GM23338 (cell line): ENCODE data around the gene MYOCOS. TPM values are rescaled to one million over a fixed set of nuclear protein-coding genes. Genes with fewer than 3 reads are reported as not detected.

ENCODE experiments used
- ATAC-seq: fragments of 200-7000 bp; cut with Tn5 transposase; 3 replicates; pipeline ENCODE4 v1.9.1; 2020
- DNase-seq: peaks from one replicate; pipeline ENCODE4 v3.0.0-alpha.2; 2015; ENCODE audit warnings: low spot score
- H2AFZ ChIP-seq: fragments of 200-600 bp; sonication (generic); 2 replicates; pipeline ENCODE4 v1.8.0; 2016; ENCODE audit warnings: antibody characterized with exemption, mild to moderate bottlenecking, moderate library complexity
- H3F3A ChIP-seq: fragments of 200-600 bp; sonication (generic); replicated peaks from 2 replicates; pipeline ENCODE4 v1.8.0; 2017; ENCODE audit warnings: antibody characterized with exemption, mixed run types, low read depth
- H3K27ac ChIP-seq: fragments of 200-600 bp; sonication (generic); 2 replicates; pipeline ENCODE4 v1.6.1; 2016; ENCODE audit warnings: low read depth
- H3K27me3 ChIP-seq: fragments of 200-600 bp; sonication (generic); 2 replicates; pipeline ENCODE4 v1.8.0; 2016; ENCODE audit warnings: mild to moderate bottlenecking, mixed run types, moderate library complexity; ENCODE audit not compliant: insufficient read depth
- H3K36me3 ChIP-seq: fragments of 200-600 bp; sonication (generic); 2 replicates; pipeline ENCODE4 v1.8.0; 2016; ENCODE audit warnings: mild to moderate bottlenecking; ENCODE audit not compliant: insufficient read depth
- H3K4me1 ChIP-seq: fragments of 200-600 bp; sonication (generic); 2 replicates; pipeline ENCODE4 v1.8.0; 2016; ENCODE audit warnings: mild to moderate bottlenecking, moderate library complexity; ENCODE audit not compliant: insufficient read depth
- H3K4me2 ChIP-seq: fragments of 200-600 bp; sonication (generic); 2 replicates; pipeline ENCODE4 v1.7.1; 2017; ENCODE audit warnings: mixed run types
- H3K4me3 ChIP-seq: fragments of 200-600 bp; sonication (generic); 2 replicates; pipeline ENCODE4 v1.6.1; 2016; ENCODE audit warnings: mixed run types
- H3K79me2 ChIP-seq: fragments of 200-600 bp; sonication (generic); replicated peaks from 2 replicates; pipeline ENCODE4 v1.8.0; 2017; ENCODE audit warnings: mild to moderate bottlenecking; ENCODE audit not compliant: insufficient read depth
- H3K9me2 ChIP-seq: fragments of 200-600 bp; sonication (generic); 2 replicates; pipeline ENCODE4 v1.8.0; 2017; ENCODE audit not compliant: insufficient read depth
- H4K20me1 ChIP-seq: fragments of 200-600 bp; sonication (generic); replicated peaks from 2 replicates; pipeline ENCODE4 v1.8.0; 2017; ENCODE audit warnings: mild to moderate bottlenecking; ENCODE audit not compliant: insufficient read depth
- H3K27ac Mint-ChIP-seq: 2 replicates; pipeline ENCODE4 v1.8.0; 2020; ENCODE audit warnings: inconsistent platforms, mild to moderate bottlenecking, moderate library complexity, mixed read lengths
- H3K27me3 Mint-ChIP-seq: 3 replicates; pipeline ENCODE4 v1.8.0; 2022; ENCODE audit warnings: low read depth, mild to moderate bottlenecking, moderate library complexity, mixed read lengths, inconsistent platforms; ENCODE audit not compliant: insufficient read depth, poor library complexity
- H3K36me3 Mint-ChIP-seq: 3 replicates; pipeline ENCODE4 v1.8.0; 2021; ENCODE audit warnings: low read depth, mild to moderate bottlenecking, inconsistent platforms, moderate library complexity, mixed read lengths
- H3K4me1 Mint-ChIP-seq: 3 replicates; pipeline ENCODE4 v1.8.0; 2020; ENCODE audit warnings: mild to moderate bottlenecking, inconsistent platforms, mixed read lengths
- H3K4me3 Mint-ChIP-seq: 3 replicates; pipeline ENCODE4 v1.8.0; 2021; ENCODE audit warnings: moderate library complexity, mild to moderate bottlenecking, inconsistent platforms, mixed read lengths
- H3K9me3 Mint-ChIP-seq: 3 replicates; pipeline ENCODE4 v1.8.0; 2020; ENCODE audit warnings: moderate library complexity, mild to moderate bottlenecking, inconsistent platforms, mixed read lengths
- CREB1 ChIP-seq: fragments of 250-450 bp; sonication (Bioruptor Pico); IDR thresholded peaks from 2 replicates; pipeline ENCODE4 v1.5.0; 2020; ENCODE audit warnings: low read depth, mild to moderate bottlenecking, moderate library complexity
- EZH2 ChIP-seq: fragments of 200-600 bp; sonication (generic); IDR thresholded peaks from one replicate; pipeline ENCODE4 v1.8.0; 2017; ENCODE audit warnings: antibody characterized with exemption, mild to moderate bottlenecking, low read depth; ENCODE audit not compliant: unreplicated experiment
- EZH2phosphoT487 ChIP-seq: fragments of 200-600 bp; sonication (generic); IDR thresholded peaks from one replicate; pipeline ENCODE4 v1.8.1; 2018; ENCODE audit warnings: antibody characterized with exemption; ENCODE audit not compliant: unreplicated experiment
- JUNB ChIP-seq: IDR thresholded peaks from one replicate; pipeline ENCODE4 v1.6.1; 2016; ENCODE audit warnings: antibody characterized with exemption; ENCODE audit not compliant: unreplicated experiment
- NANOG ChIP-seq: IDR thresholded peaks from 2 replicates; pipeline ENCODE4 v1.6.1; 2016; ENCODE audit warnings: antibody characterized with exemption, borderline replicate concordance
- POLR2AphosphoS5 ChIP-seq: IDR thresholded peaks from 2 replicates; pipeline ENCODE4 v1.6.1; 2016; ENCODE audit warnings: antibody characterized with exemption, low read depth
- STAT1 ChIP-seq: IDR thresholded peaks from one replicate; pipeline ENCODE4 v1.6.1; 2016; ENCODE audit warnings: antibody characterized with exemption; ENCODE audit not compliant: unreplicated experiment
- ZNF114 ChIP-seq: fragments of 250-450 bp; sonication (Bioruptor Pico); IDR thresholded peaks from 2 replicates; pipeline ENCODE4 v1.5.0; 2020; ENCODE audit warnings: mild to moderate bottlenecking, moderate library complexity
- ZNF331 ChIP-seq: fragments of 250-450 bp; sonication (Bioruptor Pico); IDR thresholded peaks from 2 replicates; pipeline ENCODE4 v1.5.0; 2020; ENCODE audit warnings: low read depth, mild to moderate bottlenecking, moderate library complexity
- polyA plus RNA-seq: library from polyadenylated mRNA; unstranded; fragments of >200 nt; fragmentation: Nextera tagmentation; extraction: Ambion mirVana; gene quantifications from 2 replicates; pipeline ENCODE4 v1.2.1, GENCODE V29; 2016
- total RNA-seq: library from RNA; depleted of rRNA; stranded (reverse); fragments of >200 nt; shearing (Covaris generic); gene quantifications from 2 replicates; pipeline ENCODE4 v1.2.3, GENCODE V29; 2014
- TF ChIP-seq, protein P1 (sequence below), 2 experiments: fragments of 200-600 bp in 1 of 2; sonication (generic) in 1 of 2; conservative IDR thresholded peaks; 2 replicates each; pipeline versions ENCODE4 v1.5.1 to v1.6.1; 2016 to 2017; ENCODE audit warnings: antibody characterized with exemption in 2 of 2, low read depth in 2 of 2, mild to moderate bottlenecking in 2 of 2, moderate library complexity in 1 of 2
- TF ChIP-seq, protein P2 (sequence below): IDR thresholded peaks from 2 replicates; pipeline ENCODE4 v1.6.1; 2016; ENCODE audit warnings: antibody characterized with exemption
- TF ChIP-seq, protein P3 (sequence below): fragments of 250-450 bp; sonication (Bioruptor Pico); IDR thresholded peaks from 2 replicates; pipeline ENCODE4 v1.5.0; 2020; ENCODE audit warnings: mild to moderate bottlenecking, moderate library complexity
- TF ChIP-seq, protein P4 (sequence below): IDR thresholded peaks from one replicate; pipeline ENCODE4 v1.6.1; 2018; ENCODE audit warnings: antibody characterized with exemption; ENCODE audit not compliant: unreplicated experiment

MYOCOS gene
- total and polyA plus RNA-seq, 2 experiments from 2014 or later = not detected

DNA sequence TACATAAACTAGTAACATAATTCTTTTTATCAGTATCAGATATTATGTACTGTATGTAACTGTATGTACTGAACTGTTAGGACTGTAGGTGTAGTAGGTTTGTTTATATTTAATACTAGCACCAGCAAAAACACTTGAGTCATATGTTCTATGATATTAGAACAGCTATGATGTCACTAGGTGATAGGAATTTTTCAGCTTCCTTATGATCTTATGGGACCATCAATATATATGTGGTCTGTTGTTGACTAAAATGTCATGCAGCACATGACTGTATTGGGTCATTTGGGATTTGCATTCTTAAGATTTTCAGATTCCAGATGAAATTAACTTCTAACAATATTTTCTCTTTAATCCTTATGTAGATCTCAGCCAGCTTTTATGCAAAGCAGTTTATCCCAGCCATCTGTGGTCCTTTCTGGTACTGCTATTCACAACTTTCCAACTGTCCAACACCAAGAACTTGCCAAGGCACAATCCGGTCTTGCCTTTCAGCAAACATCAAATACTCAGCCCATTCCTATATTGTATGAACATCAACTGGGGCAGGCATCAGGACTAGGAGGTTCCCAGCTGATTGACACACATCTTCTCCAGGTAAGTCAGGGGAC lies 38.3 kb upstream of the MYOCOS start:
- Mint-ChIP-seq H3K4me3 (no peak overlapping the region), H3K9me3 (no peaks in the 10 kb centered on the region), H3K27me3 (peaks cover 6% of the 10 kb centered on the region), H3K36me3 (peaks cover 77% of the 10 kb centered on the region), H3K4me1 (no peaks in the 10 kb centered on the region), H3K27ac (no peak overlapping the region)
- Histone ChIP-seq H2AFZ (no peak overlapping the region), H4K20me1 (no peaks in the 10 kb centered on the region; the same call in 1 of the 2 replicates), H3K4me1 (no peaks in the 10 kb centered on the region), H3K4me2 (no peak overlapping the region), H3K79me2 (no peaks in the 10 kb centered on the region), H3K27me3 (no peaks in the 10 kb centered on the region), H3F3A (no peaks in the 10 kb centered on the region), H3K9me2 (no peaks in the 10 kb centered on the region), H3K4me3 (no peak overlapping the region), H3K36me3 (peaks cover 81% of the 10 kb centered on the region), H3K27ac (no peak overlapping the region)
- ATAC-seq (no peak), DNase-seq (no peak)
- TF ChIP-seq POLR2AphosphoS5 (no peak), JUNB (no peak), ZNF114 (CRISPR knock-in tag) (no peak), ZNF331 (CRISPR knock-in tag) (no peak), STAT1 (no peak), NANOG (no peak), EZH2 (no peak), CREB1 (CRISPR knock-in tag) (no peak), EZH2phosphoT487 (no peak)
- TF ChIP-seq, protein P1, sequence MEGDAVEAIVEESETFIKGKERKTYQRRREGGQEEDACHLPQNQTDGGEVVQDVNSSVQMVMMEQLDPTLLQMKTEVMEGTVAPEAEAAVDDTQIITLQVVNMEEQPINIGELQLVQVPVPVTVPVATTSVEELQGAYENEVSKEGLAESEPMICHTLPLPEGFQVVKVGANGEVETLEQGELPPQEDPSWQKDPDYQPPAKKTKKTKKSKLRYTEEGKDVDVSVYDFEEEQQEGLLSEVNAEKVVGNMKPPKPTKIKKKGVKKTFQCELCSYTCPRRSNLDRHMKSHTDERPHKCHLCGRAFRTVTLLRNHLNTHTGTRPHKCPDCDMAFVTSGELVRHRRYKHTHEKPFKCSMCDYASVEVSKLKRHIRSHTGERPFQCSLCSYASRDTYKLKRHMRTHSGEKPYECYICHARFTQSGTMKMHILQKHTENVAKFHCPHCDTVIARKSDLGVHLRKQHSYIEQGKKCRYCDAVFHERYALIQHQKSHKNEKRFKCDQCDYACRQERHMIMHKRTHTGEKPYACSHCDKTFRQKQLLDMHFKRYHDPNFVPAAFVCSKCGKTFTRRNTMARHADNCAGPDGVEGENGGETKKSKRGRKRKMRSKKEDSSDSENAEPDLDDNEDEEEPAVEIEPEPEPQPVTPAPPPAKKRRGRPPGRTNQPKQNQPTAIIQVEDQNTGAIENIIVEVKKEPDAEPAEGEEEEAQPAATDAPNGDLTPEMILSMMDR (conservative IDR thresholded peaks at IDR 0.05; ENCODE audit: low read depth in 2 of 2) = no peak
- TF ChIP-seq, protein P2, sequence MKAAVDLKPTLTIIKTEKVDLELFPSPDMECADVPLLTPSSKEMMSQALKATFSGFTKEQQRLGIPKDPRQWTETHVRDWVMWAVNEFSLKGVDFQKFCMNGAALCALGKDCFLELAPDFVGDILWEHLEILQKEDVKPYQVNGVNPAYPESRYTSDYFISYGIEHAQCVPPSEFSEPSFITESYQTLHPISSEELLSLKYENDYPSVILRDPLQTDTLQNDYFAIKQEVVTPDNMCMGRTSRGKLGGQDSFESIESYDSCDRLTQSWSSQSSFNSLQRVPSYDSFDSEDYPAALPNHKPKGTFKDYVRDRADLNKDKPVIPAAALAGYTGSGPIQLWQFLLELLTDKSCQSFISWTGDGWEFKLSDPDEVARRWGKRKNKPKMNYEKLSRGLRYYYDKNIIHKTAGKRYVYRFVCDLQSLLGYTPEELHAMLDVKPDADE = no peak
- TF ChIP-seq, protein P3, sequence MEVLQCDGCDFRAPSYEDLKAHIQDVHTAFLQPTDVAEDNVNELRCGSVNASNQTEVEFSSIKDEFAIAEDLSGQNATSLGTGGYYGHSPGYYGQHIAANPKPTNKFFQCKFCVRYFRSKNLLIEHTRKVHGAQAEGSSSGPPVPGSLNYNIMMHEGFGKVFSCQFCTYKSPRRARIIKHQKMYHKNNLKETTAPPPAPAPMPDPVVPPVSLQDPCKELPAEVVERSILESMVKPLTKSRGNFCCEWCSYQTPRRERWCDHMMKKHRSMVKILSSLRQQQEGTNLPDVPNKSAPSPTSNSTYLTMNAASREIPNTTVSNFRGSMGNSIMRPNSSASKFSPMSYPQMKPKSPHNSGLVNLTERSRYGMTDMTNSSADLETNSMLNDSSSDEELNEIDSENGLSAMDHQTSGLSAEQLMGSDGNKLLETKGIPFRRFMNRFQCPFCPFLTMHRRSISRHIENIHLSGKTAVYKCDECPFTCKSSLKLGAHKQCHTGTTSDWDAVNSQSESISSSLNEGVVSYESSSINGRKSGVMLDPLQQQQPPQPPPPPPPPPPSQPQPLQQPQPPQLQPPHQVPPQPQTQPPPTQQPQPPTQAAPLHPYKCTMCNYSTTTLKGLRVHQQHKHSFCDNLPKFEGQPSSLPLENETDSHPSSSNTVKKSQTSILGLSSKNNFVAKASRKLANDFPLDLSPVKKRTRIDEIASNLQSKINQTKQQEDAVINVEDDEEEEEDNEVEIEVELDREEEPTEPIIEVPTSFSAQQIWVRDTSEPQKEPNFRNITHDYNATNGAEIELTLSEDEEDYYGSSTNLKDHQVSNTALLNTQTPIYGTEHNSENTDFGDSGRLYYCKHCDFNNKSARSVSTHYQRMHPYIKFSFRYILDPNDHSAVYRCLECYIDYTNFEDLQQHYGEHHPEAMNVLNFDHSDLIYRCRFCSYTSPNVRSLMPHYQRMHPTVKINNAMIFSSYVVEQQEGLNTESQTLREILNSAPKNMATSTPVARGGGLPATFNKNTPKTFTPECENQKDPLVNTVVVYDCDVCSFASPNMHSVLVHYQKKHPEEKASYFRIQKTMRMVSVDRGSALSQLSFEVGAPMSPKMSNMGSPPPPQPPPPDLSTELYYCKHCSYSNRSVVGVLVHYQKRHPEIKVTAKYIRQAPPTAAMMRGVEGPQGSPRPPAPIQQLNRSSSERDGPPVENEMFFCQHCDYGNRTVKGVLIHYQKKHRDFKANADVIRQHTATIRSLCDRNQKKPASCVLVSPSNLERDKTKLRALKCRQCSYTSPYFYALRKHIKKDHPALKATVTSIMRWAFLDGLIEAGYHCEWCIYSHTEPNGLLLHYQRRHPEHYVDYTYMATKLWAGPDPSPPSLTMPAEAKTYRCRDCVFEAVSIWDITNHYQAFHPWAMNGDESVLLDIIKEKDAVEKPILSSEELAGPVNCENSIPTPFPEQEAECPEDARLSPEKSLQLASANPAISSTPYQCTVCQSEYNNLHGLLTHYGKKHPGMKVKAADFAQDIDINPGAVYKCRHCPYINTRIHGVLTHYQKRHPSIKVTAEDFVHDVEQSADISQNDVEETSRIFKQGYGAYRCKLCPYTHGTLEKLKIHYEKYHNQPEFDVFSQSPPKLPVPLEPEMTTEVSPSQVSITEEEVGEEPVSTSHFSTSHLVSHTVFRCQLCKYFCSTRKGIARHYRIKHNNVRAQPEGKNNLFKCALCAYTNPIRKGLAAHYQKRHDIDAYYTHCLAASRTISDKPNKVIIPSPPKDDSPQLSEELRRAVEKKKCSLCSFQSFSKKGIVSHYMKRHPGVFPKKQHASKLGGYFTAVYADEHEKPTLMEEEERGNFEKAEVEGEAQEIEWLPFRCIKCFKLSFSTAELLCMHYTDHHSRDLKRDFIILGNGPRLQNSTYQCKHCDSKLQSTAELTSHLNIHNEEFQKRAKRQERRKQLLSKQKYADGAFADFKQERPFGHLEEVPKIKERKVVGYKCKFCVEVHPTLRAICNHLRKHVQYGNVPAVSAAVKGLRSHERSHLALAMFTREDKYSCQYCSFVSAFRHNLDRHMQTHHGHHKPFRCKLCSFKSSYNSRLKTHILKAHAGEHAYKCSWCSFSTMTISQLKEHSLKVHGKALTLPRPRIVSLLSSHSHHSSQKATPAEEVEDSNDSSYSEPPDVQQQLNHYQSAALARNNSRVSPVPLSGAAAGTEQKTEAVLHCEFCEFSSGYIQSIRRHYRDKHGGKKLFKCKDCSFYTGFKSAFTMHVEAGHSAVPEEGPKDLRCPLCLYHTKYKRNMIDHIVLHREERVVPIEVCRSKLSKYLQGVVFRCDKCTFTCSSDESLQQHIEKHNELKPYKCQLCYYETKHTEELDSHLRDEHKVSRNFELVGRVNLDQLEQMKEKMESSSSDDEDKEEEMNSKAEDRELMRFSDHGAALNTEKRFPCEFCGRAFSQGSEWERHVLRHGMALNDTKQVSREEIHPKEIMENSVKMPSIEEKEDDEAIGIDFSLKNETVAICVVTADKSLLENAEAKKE (CRISPR knock-in tag) = no peak
- TF ChIP-seq, protein P4, sequence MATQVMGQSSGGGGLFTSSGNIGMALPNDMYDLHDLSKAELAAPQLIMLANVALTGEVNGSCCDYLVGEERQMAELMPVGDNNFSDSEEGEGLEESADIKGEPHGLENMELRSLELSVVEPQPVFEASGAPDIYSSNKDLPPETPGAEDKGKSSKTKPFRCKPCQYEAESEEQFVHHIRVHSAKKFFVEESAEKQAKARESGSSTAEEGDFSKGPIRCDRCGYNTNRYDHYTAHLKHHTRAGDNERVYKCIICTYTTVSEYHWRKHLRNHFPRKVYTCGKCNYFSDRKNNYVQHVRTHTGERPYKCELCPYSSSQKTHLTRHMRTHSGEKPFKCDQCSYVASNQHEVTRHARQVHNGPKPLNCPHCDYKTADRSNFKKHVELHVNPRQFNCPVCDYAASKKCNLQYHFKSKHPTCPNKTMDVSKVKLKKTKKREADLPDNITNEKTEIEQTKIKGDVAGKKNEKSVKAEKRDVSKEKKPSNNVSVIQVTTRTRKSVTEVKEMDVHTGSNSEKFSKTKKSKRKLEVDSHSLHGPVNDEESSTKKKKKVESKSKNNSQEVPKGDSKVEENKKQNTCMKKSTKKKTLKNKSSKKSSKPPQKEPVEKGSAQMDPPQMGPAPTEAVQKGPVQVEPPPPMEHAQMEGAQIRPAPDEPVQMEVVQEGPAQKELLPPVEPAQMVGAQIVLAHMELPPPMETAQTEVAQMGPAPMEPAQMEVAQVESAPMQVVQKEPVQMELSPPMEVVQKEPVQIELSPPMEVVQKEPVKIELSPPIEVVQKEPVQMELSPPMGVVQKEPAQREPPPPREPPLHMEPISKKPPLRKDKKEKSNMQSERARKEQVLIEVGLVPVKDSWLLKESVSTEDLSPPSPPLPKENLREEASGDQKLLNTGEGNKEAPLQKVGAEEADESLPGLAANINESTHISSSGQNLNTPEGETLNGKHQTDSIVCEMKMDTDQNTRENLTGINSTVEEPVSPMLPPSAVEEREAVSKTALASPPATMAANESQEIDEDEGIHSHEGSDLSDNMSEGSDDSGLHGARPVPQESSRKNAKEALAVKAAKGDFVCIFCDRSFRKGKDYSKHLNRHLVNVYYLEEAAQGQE = no peak
